Measurements from ENCODE around the gene MAP2. TPM values are rescaled to one million over a fixed set of nuclear protein-coding genes. Genes with fewer than 3 reads are reported as not detected.

MAP2 gene
- total and polyA plus RNA-seq, 2 experiments from 2014 or later, result 2.9 to 4.4 TPM

DNA sequence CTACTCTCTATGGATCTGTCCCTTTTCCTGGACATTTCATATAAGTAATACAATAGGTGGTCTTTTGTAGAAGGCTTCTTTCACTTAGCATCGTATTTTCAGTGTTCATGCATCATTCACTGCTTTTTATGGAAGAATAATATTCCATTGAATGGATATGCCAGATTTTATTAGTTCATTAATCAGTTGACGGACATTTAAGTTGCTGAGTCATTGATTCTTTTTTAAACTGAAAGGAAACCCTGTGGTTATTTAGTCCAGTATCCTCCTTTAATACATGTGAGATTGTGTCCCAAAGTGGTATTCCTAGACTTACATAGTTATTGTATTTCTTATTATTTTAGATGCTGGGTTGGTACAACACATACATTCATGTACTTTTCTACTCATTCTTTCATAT lies 185.7 kb downstream of the MAP2 start (continued):
- TF ChIP-seq, protein P1, sequence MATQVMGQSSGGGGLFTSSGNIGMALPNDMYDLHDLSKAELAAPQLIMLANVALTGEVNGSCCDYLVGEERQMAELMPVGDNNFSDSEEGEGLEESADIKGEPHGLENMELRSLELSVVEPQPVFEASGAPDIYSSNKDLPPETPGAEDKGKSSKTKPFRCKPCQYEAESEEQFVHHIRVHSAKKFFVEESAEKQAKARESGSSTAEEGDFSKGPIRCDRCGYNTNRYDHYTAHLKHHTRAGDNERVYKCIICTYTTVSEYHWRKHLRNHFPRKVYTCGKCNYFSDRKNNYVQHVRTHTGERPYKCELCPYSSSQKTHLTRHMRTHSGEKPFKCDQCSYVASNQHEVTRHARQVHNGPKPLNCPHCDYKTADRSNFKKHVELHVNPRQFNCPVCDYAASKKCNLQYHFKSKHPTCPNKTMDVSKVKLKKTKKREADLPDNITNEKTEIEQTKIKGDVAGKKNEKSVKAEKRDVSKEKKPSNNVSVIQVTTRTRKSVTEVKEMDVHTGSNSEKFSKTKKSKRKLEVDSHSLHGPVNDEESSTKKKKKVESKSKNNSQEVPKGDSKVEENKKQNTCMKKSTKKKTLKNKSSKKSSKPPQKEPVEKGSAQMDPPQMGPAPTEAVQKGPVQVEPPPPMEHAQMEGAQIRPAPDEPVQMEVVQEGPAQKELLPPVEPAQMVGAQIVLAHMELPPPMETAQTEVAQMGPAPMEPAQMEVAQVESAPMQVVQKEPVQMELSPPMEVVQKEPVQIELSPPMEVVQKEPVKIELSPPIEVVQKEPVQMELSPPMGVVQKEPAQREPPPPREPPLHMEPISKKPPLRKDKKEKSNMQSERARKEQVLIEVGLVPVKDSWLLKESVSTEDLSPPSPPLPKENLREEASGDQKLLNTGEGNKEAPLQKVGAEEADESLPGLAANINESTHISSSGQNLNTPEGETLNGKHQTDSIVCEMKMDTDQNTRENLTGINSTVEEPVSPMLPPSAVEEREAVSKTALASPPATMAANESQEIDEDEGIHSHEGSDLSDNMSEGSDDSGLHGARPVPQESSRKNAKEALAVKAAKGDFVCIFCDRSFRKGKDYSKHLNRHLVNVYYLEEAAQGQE (IDR thresholded peaks at IDR 0.05; ENCODE audit: unreplicated experiment), result no peak
- no peak for TF ChIP-seq STAT1 (IDR thresholded peaks at IDR 0.05; ENCODE audit: unreplicated experiment)
- TF ChIP-seq ZNF114 (CRISPR knock-in tag; IDR thresholded peaks at IDR 0.05), result no peak
- TF ChIP-seq, protein P2, sequence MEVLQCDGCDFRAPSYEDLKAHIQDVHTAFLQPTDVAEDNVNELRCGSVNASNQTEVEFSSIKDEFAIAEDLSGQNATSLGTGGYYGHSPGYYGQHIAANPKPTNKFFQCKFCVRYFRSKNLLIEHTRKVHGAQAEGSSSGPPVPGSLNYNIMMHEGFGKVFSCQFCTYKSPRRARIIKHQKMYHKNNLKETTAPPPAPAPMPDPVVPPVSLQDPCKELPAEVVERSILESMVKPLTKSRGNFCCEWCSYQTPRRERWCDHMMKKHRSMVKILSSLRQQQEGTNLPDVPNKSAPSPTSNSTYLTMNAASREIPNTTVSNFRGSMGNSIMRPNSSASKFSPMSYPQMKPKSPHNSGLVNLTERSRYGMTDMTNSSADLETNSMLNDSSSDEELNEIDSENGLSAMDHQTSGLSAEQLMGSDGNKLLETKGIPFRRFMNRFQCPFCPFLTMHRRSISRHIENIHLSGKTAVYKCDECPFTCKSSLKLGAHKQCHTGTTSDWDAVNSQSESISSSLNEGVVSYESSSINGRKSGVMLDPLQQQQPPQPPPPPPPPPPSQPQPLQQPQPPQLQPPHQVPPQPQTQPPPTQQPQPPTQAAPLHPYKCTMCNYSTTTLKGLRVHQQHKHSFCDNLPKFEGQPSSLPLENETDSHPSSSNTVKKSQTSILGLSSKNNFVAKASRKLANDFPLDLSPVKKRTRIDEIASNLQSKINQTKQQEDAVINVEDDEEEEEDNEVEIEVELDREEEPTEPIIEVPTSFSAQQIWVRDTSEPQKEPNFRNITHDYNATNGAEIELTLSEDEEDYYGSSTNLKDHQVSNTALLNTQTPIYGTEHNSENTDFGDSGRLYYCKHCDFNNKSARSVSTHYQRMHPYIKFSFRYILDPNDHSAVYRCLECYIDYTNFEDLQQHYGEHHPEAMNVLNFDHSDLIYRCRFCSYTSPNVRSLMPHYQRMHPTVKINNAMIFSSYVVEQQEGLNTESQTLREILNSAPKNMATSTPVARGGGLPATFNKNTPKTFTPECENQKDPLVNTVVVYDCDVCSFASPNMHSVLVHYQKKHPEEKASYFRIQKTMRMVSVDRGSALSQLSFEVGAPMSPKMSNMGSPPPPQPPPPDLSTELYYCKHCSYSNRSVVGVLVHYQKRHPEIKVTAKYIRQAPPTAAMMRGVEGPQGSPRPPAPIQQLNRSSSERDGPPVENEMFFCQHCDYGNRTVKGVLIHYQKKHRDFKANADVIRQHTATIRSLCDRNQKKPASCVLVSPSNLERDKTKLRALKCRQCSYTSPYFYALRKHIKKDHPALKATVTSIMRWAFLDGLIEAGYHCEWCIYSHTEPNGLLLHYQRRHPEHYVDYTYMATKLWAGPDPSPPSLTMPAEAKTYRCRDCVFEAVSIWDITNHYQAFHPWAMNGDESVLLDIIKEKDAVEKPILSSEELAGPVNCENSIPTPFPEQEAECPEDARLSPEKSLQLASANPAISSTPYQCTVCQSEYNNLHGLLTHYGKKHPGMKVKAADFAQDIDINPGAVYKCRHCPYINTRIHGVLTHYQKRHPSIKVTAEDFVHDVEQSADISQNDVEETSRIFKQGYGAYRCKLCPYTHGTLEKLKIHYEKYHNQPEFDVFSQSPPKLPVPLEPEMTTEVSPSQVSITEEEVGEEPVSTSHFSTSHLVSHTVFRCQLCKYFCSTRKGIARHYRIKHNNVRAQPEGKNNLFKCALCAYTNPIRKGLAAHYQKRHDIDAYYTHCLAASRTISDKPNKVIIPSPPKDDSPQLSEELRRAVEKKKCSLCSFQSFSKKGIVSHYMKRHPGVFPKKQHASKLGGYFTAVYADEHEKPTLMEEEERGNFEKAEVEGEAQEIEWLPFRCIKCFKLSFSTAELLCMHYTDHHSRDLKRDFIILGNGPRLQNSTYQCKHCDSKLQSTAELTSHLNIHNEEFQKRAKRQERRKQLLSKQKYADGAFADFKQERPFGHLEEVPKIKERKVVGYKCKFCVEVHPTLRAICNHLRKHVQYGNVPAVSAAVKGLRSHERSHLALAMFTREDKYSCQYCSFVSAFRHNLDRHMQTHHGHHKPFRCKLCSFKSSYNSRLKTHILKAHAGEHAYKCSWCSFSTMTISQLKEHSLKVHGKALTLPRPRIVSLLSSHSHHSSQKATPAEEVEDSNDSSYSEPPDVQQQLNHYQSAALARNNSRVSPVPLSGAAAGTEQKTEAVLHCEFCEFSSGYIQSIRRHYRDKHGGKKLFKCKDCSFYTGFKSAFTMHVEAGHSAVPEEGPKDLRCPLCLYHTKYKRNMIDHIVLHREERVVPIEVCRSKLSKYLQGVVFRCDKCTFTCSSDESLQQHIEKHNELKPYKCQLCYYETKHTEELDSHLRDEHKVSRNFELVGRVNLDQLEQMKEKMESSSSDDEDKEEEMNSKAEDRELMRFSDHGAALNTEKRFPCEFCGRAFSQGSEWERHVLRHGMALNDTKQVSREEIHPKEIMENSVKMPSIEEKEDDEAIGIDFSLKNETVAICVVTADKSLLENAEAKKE (CRISPR knock-in tag; IDR thresholded peaks at IDR 0.05), result no peak

DNA sequence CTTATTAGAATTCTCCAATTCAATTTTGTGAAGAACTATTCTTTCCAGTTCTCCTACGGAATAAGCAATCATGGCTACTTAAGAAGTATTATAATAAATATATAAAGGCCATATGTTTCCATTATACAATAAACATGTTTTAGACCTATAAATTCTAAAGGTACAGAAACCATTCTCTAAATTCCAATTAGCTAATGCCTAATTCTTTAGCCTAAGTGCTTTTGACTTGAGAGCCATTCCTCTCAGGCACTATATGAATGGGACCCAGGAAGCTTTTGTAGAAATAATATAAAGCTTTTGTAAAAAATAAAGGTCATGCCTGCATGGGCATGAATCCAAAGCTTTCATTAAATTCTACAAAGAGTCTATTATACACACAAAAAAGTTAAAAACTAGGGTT lies 186.8 kb downstream of the MAP2 start:
- Mint-ChIP-seq H3K27ac (no peak overlapping the region), H3K4me1 (peaks cover 31% of the 10 kb centered on the region), H3K27me3 (ENCODE audit: insufficient read depth, low read depth, poor library complexity) (peaks cover under 1% of the 10 kb centered on the region), H3K9me3 (peaks cover 5% of the 10 kb centered on the region), H3K4me3 (no peak overlapping the region), H3K36me3 (ENCODE audit: low read depth) (peaks cover 4% of the 10 kb centered on the region)
- peaks cover 19% of the 10 kb centered on the region for H3K4me1 ChIP-seq (ENCODE audit: insufficient read depth)
- H3K27me3 ChIP-seq (ENCODE audit: insufficient read depth), result no peaks in the 10 kb centered on the region
- DNase-seq (ENCODE audit: low spot score), result no peak
- no peaks in the 10 kb centered on the region for H3F3A ChIP-seq (replicated peaks; ENCODE audit: low read depth)
- no peak overlapping the region for H3K4me2 ChIP-seq
- no peaks in the 10 kb centered on the region for H3K36me3 ChIP-seq (ENCODE audit: insufficient read depth)
- no peak overlapping the region for H3K4me3 ChIP-seq
- ATAC-seq, result no peak
- H3K27ac ChIP-seq (ENCODE audit: low read depth), result no peak overlapping the region
- no peaks in the 10 kb centered on the region for H3K9me2 ChIP-seq (ENCODE audit: insufficient read depth)
- H4K20me1 ChIP-seq (replicated peaks; ENCODE audit: insufficient read depth), result no peaks in the 10 kb centered on the region
- no peak overlapping the region for H2AFZ ChIP-seq
- TF ChIP-seq EZH2phosphoT487 (IDR thresholded peaks at IDR 0.05; ENCODE audit: unreplicated experiment), result no peak
- H3K79me2 ChIP-seq (replicated peaks; ENCODE audit: insufficient read depth), result no peaks in the 10 kb centered on the region

Measured in GM23338 (cell line).